Peyer's patch (tissue), 4 donors: ENCODE measurements around the gene KDELR1. TPM values are rescaled to one million over a fixed set of nuclear protein-coding genes. Genes with fewer than 3 reads are reported as not detected.

Source experiments
- DNase-seq, 3 donors: peaks; one replicate each; pipeline ENCODE4 v3.0.0-alpha.2; 2017 to 2019
- H3K27ac ChIP-seq, 4 donors: fragments of 200-600 bp; sonication (generic); one replicate each; pipeline ENCODE4 v1.5.1; 2016 to 2019
- H3K27me3 ChIP-seq, 2 donors: fragments of 200-600 bp; sonication (generic); one replicate each; pipeline ENCODE4 v1.5.1; 2019
- H3K36me3 ChIP-seq, 3 donors: fragments of 200-600 bp; sonication (generic); one replicate each; pipeline ENCODE4 v1.5.1; 2016 to 2019
- H3K4me1 ChIP-seq, 4 donors: fragments of 200-600 bp; sonication (generic); one replicate each; pipeline ENCODE4 v1.5.1; 2016 to 2019
- H3K4me3 ChIP-seq, 4 donors: fragments of 200-600 bp; sonication (generic); 1 replicate in 3 of 4; 2 replicates in 1 of 4; pipeline ENCODE4 v1.5.1; 2016 to 2019; ENCODE audit warnings: mild to moderate bottlenecking in 1 of 4
- H3K9me3 ChIP-seq, 4 donors: fragments of 200-600 bp; sonication (generic); one replicate each; pipeline ENCODE4 v1.5.1; 2016 to 2019; ENCODE audit warnings: mild to moderate bottlenecking in 1 of 4
- CTCF ChIP-seq, 6 experiments: fragments of 450-650 bp in 4 of 6; fragments of 200-600 bp in 2 of 6; sonication (generic) in 1 of 6; IDR thresholded peaks; one replicate each; pipeline ENCODE4 v1.5.1; 2017 to 2019; ENCODE audit warnings: antibody characterized with exemption in 6 of 6, mild to moderate bottlenecking in 3 of 6, moderate library complexity in 1 of 6
- POLR2A ChIP-seq, 2 donors: fragments of 450-650 bp; IDR thresholded peaks; one replicate each; pipeline ENCODE4 v1.5.1; 2017; ENCODE audit warnings: antibody characterized with exemption in 2 of 2, mild to moderate bottlenecking in 2 of 2, moderate library complexity in 2 of 2
- total RNA-seq, 4 donors: library from RNA; depleted of rRNA; stranded (reverse); fragments of >200 nt; gene quantifications; one replicate each; pipeline ENCODE4 v1.1.0, GENCODE V29; 2016

The KDELR1 gene
- total RNA-seq, 4 donors from 2014 or later, result 54.5 to 136 (median 112) TPM

- Histone ChIP-seq H3K4me1 (peaks cover 0 to 9% (median 0%) of the 10 kb centered on the region in 4 donors), H3K27ac (no peak overlapping the region), H3K27me3 (no peaks in the 10 kb centered on the region), H3K4me3 (no peak overlapping the region), H3K9me3 (no peaks in the 10 kb centered on the region), H3K36me3 (peaks cover 0 to 87% (median 0%) of the 10 kb centered on the region in 3 donors)
- DNase-seq, result no peak
- TF ChIP-seq CTCF (IDR thresholded peaks at IDR 0.05) (no peak), POLR2A (IDR thresholded peaks at IDR 0.05) (no peak)
These were observed 5.8 kb downstream of the KDELR1 start for GRCh38 chr19:48385461-48386087.

- TF ChIP-seq POLR2A (IDR thresholded peaks at IDR 0.05) (no peak), CTCF (IDR thresholded peaks at IDR 0.05) (no peak)
- no peak overlapping the region for H3K4me3 ChIP-seq
- H3K27ac ChIP-seq, result no peak overlapping the region
- no peaks in the 10 kb centered on the region for H3K27me3 ChIP-seq
- H3K9me3 ChIP-seq, result no peaks in the 10 kb centered on the region
- peaks cover 0 to 9% (median 0%) of the 10 kb centered on the region in 4 donors for H3K4me1 ChIP-seq
- DNase-seq, result no peak
- H3K36me3 ChIP-seq, result peaks cover 0 to 63% (median 0%) of the 10 kb centered on the region in 3 donors
These were observed 9.1 kb downstream of the KDELR1 start for GRCh38 chr19:48382286-48382685.

- H3K36me3 ChIP-seq, result peaks cover 0 to 54% (median 0%) of the 10 kb centered on the region in 3 donors
- no peaks in the 10 kb centered on the region for H3K9me3 ChIP-seq
- peaks cover 0 to 9% (median 0%) of the 10 kb centered on the region in 4 donors for H3K4me1 ChIP-seq
- TF ChIP-seq POLR2A (IDR thresholded peaks at IDR 0.05) (no peak), CTCF (IDR thresholded peaks at IDR 0.05) (no peak)
- no peak overlapping the region for H3K4me3 ChIP-seq
- no peak for DNase-seq
- no peak overlapping the region for H3K27ac ChIP-seq
- no peaks in the 10 kb centered on the region for H3K27me3 ChIP-seq
These were observed 10.0 kb downstream of the KDELR1 start for GRCh38 chr19:48381178-48381950.

- H3K9me3 ChIP-seq, result no peaks in the 10 kb centered on the region
- peaks cover 0 to 31% (median 0%) of the 10 kb centered on the region in 3 donors for H3K36me3 ChIP-seq
- peaks cover 0 to 9% (median 0%) of the 10 kb centered on the region in 4 donors for H3K4me1 ChIP-seq
- DNase-seq, result no peak
- H3K27ac ChIP-seq, result peak overlapping the region in 2 of 4 donors; percentile 8 to 45
- peak in 1 of 2 donors; percentile 36 for TF ChIP-seq POLR2A (IDR thresholded peaks at IDR 0.05)
- no peak for TF ChIP-seq CTCF (IDR thresholded peaks at IDR 0.05)
- H3K4me3 ChIP-seq, result no peak overlapping the region
- no peaks in the 10 kb centered on the region for H3K27me3 ChIP-seq
These were observed 12.3 kb downstream of the KDELR1 start for GRCh38 chr19:48379058-48379457.

GRCh38 chr19:48378194-48378570 lies 13.2 kb downstream of the KDELR1 start:
- Histone ChIP-seq H3K4me3 (no peak overlapping the region), H3K27me3 (no peaks in the 10 kb centered on the region), H3K36me3 (peaks cover 0 to 22% (median 0%) of the 10 kb centered on the region in 3 donors), H3K9me3 (no peaks in the 10 kb centered on the region), H3K4me1 (peaks cover 0 to 9% (median 0%) of the 10 kb centered on the region in 4 donors), H3K27ac (no peak overlapping the region)
- DNase-seq, result no peak
- TF ChIP-seq CTCF (IDR thresholded peaks at IDR 0.05), result no peak
- no peak for TF ChIP-seq POLR2A (IDR thresholded peaks at IDR 0.05)
